Smooth muscle cell of the brain vasculature (primary cell): ENCODE data around the gene RPS29.

Experiments used
- DNase-seq: peaks from one replicate; pipeline ENCODE4 v3.0.0-alpha.2; 2012; ENCODE audit warnings: low read depth, low spot score

The RPS29 gene

DNA sequence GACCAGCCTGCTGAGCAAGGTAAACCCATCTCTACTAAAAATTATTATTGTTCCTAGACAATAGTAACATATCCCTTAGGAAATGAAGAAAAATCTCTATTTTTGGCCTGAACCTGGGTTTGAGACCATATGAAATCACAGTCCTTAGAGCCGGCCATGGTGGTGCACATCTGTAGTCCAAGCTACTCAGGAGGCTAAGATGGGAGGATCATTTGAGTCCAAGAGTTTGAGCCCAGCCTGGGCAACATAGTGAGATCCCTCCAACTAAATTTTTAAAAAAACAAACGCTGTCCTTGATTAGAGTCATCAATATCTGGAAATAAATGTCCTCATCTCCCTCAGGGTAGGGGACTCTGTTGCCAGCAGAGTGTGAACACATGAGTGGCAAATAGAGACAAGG, 34.6 kb downstream of the RPS29 start:
- no peak for DNase-seq

DNA sequence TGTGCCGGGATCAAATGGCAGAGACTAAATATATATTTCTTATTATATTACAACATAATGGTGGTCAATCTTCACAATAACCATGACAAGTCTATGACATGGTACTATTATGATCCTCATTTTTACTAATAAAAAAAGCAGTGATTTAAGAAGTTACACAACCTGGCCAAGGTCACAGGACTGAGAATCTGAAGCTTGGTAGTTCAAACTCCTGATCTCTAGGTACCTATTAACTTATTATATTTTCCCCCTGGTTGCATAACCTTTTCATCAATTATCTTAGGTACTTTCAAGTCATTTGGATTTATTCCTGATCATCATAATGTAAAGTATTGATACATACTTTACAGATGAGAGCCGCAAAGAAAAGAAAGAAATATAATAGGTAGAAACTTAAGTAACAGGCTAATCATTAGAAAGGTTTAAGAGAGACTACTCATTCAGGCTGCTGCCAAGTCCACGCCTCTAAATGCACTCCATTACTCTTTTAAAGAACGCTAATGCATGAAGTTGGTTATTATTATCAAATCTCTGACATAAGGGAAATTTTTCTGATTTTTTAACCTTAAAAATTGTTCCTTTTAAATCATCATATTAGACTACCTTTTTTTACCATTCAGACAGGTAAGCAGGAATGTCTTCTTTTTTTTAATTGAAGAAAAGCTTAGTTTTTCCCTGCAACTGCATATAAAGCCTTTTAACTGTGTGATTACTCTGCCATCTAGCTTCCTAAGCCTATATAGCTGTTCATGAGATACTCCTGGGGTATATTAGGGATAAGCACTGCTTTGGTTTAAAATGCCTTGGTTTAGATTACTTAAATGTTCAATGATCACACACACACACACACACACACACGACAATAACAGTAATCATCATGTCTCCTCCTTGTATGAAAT, 35.6 kb downstream of the RPS29 start:
- DNase-seq: no peak

DNA sequence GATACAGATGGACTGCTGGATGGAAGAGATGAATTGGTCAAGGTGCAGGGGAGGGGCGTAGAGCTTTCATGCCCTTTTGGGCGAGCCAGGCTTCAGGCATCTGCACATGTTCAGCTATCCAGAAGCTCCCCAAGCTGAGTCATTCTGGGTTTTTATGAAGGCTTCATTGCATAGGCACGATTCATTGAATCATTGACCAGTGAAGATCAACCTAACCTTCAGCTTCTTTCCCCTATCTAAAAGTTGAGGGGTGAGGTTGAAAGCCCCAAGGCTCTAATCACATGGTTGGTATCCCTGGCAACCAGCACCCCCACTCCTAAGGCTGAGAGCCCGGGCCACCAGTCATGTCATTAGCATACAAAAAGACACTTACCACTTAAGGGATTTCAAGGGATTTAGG, 36.3 kb downstream of the RPS29 start:
- no peak for DNase-seq

DNA sequence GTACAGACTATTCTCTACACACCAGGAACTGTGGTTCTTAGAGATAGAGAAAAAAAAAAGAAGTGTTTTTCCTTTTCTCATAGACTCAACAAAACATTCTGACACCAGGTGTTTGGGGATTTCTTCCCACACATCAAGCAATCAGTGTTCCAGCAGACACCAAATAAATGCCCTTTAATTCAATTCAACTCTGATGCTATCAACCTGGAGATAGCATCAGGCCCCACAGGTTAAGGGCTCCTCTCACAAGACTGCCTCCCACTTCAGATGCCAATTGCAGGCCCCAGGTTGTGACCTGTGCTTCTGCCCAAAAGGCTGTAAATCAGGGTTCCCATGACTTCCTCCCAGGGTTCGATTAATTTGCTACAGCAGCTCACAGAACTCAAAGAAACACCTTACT, 36.7 kb downstream of the RPS29 start:
- DNase-seq: no peak

DNA sequence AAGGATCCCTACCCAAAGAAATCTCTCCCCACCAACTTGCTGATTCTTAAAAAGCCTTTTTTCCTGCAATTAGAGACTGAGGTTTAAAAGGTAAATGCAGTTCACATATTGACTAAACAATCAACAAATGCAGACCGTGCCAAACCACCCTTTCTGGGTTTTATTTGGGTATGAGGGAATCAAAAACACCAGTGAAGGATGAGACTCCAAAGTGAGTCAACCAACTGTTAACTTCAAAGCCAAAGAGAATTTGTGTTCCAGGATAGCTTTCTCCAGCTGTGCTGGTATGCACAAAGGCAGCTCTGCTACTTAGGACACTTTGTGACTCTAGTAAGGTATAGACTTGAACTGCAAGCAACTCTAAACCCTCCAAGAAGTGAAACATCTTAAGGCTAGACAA, 39.4 kb downstream of the RPS29 start:
- DNase-seq: no peak

DNA sequence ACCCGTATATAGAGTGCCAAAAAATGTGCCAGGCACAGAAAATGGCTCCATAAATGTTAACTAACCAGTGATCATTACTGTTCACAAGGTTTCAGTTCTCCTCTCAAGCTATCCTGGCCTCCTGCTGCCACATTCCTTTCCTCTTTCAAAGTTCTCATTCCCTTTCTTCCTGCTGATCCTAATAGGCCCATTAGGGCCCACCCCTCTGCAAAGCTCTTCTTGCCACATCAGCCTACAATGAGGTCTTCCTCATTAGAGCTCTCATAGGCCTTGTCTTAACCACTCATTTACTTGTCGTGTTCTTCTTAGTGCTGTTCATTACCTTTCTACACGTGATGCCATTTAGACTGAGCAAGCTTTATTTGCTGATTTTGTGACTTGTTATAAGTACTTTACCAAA, 40.5 kb downstream of the RPS29 start:
- no peak for DNase-seq

DNA sequence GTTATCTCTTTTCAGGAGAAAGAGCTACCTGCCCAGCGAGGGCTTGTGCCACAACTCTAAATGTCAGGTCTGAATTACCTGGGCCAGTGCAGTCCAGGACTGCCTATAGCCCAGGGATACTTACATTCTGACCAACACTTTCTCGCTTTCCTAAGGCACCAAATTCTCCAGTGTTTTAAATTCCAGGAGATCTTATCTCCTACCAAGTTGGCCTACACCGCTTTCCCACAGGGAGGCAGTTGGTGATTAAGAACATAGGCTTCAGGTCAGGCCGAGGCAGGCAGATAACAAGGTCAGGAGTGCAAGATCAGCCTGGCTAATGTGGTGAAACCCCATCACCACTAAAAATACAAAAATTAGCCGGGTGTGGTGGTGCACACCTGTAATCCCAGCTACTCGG, 41.1 kb downstream of the RPS29 start:
- no peak for DNase-seq

DNA sequence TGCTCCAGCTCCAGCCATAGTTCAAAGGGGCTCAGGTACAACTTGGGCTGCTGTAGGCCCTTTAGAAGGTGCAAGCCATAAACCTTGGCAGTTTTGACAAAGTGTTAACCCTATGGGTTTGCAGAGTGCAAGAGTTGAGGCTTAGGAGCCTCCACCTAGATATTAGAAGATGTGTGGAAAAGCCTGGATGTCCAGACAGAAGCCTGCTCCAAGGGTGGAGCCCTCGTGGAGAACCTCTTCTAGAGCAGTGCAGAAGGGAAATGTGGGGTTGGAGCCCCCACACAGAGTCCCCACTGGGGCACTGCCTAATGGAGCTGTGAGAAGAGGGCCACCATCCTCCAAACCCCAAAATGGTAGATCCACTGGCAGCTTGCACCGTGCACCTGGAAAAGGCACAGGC, 45.1 kb downstream of the RPS29 start:
- DNase-seq: no peak

DNA sequence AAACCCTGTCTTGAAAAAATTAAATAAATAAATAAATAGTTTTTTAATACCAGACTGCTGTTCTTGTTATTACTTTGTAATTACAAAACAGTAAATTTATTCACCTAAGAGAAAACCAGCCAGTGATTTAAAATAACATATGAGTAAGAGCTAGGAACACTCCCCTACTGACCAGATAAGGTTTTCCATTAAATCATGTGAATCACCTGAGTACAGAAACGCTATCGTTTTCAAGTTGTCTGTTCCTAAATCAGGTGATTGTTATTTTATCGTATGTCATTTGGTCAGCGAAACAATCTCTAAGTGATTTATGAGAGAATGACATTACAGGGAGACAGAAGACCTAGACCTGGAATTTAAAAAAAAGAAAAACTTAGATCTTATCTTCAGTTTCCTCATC, 47.3 kb downstream of the RPS29 start:
- no peak for DNase-seq
